Neural cell (in vitro differentiated cells): ENCODE data around the gene CHTF8. TPM values are rescaled to one million over a fixed set of nuclear protein-coding genes. Genes with fewer than 3 reads are reported as not detected.

ENCODE experiments used
- H2AFZ ChIP-seq: fragments of 200-600, 300-800 bp; sonication (generic), shearing (Covaris generic); 2 replicates; pipeline ENCODE4 v1.6.0; 2014; ENCODE audit warnings: low read depth, mild to moderate bottlenecking, antibody characterized with exemption, low read length, moderate library complexity
- H3F3A ChIP-seq: fragments of 200-600 bp; shearing (Covaris generic); 2 replicates; pipeline ENCODE4 v1.6.1; 2016; ENCODE audit warnings: mild to moderate bottlenecking, moderate library complexity, mixed read lengths, antibody characterized with exemption, low read length; ENCODE audit not compliant: insufficient read depth, poor library complexity, severe bottlenecking
- H3K27ac ChIP-seq: fragments of 200-600, 300-800 bp; sonication (generic), shearing (Covaris generic); 2 replicates; pipeline ENCODE4 v1.5.1; 2014; ENCODE audit warnings: mild to moderate bottlenecking, low read length, moderate library complexity
- H3K27me3 ChIP-seq: fragments of 300-800, 200-600 bp; sonication (generic), shearing (Covaris generic); 2 replicates; pipeline ENCODE4 v1.6.0; 2014; ENCODE audit warnings: mild to moderate bottlenecking, low read depth, low read length, moderate library complexity; ENCODE audit not compliant: insufficient read depth
- H3K36me3 ChIP-seq: fragments of 300-800, 200-600 bp; sonication (generic), shearing (Covaris generic); 2 replicates; pipeline ENCODE4 v1.5.1; 2014; ENCODE audit warnings: mild to moderate bottlenecking, antibody characterized with exemption, low read length, moderate library complexity; ENCODE audit not compliant: insufficient read depth
- H3K4me2 ChIP-seq: fragments of 300-800, 200-600 bp; sonication (generic), shearing (Covaris generic); 2 replicates; pipeline ENCODE4 v1.6.0; 2014; ENCODE audit warnings: mild to moderate bottlenecking, low read length
- H3K4me3 ChIP-seq: fragments of 300-800, 200-600 bp; sonication (generic), shearing (Covaris generic); 2 replicates; pipeline ENCODE4 v1.5.1; 2014; ENCODE audit warnings: mild to moderate bottlenecking, low read length, moderate library complexity
- H3K79me2 ChIP-seq: fragments of 200-600 bp; shearing (Covaris generic); replicated peaks from 2 replicates; pipeline ENCODE4 v1.6.0; 2014; ENCODE audit warnings: mild to moderate bottlenecking, low read length, moderate library complexity; ENCODE audit not compliant: insufficient read depth
- H3K9ac ChIP-seq: fragments of 300-800, 200-600 bp; sonication (generic), shearing (Covaris generic); 2 replicates; pipeline ENCODE4 v1.6.1; 2016; ENCODE audit warnings: mild to moderate bottlenecking, low read length, mixed read lengths
- H3K9me2 ChIP-seq: fragments of 200-600 bp; shearing (Covaris generic); 2 replicates; pipeline ENCODE4 v1.6.1; 2016; ENCODE audit warnings: mild to moderate bottlenecking, low read length, mixed read lengths; ENCODE audit not compliant: insufficient read depth
- H3K9me3 ChIP-seq: fragments of 200-600, 300-800 bp; sonication (generic), shearing (Covaris generic); 2 replicates; pipeline ENCODE4 v1.6.1; 2016; ENCODE audit warnings: mild to moderate bottlenecking, mixed run types, low read length, moderate library complexity, mixed read lengths
- H4K20me1 ChIP-seq: fragments of 200-600 bp; shearing (Covaris generic); 2 replicates; pipeline ENCODE4 v1.6.1; 2016; ENCODE audit warnings: mild to moderate bottlenecking, mixed run types; ENCODE audit not compliant: insufficient read depth
- EP300 ChIP-seq: fragments of 450-650 bp; conservative IDR thresholded peaks from 2 replicates; pipeline ENCODE4 v1.6.1; 2014; ENCODE audit warnings: antibody characterized with exemption, mild to moderate bottlenecking, moderate library complexity; ENCODE audit not compliant: poor library complexity, severe bottlenecking
- EZH2 ChIP-seq: fragments of 200-600, 300-800 bp; shearing (Covaris generic), sonication (generic); IDR thresholded peaks from 2 replicates; pipeline ENCODE4 v1.6.1; 2014; ENCODE audit warnings: antibody characterized with exemption, low read length, borderline replicate concordance, mild to moderate bottlenecking; ENCODE audit not compliant: insufficient read depth, poor library complexity, severe bottlenecking
- MXI1 ChIP-seq: fragments of 450-650 bp; conservative IDR thresholded peaks from 2 replicates; pipeline ENCODE4 v1.6.1; 2014; ENCODE audit warnings: antibody characterized with exemption, mild to moderate bottlenecking; ENCODE audit not compliant: poor library complexity, severe bottlenecking
- POLR2AphosphoS5 ChIP-seq: IDR thresholded peaks from 2 replicates; pipeline ENCODE4 v1.6.1; 2012
- RAD21 ChIP-seq: fragments of 450-650 bp; conservative IDR thresholded peaks from 2 replicates; pipeline ENCODE4 v1.6.1; 2014; ENCODE audit warnings: antibody characterized with exemption, mild to moderate bottlenecking, moderate library complexity
- SMC3 ChIP-seq: fragments of 450-650 bp; conservative IDR thresholded peaks from 2 replicates; pipeline ENCODE4 v1.6.1; 2014; ENCODE audit warnings: antibody characterized with exemption, mild to moderate bottlenecking, moderate library complexity; ENCODE audit not compliant: poor library complexity
- TAF1 ChIP-seq: IDR thresholded peaks from 2 replicates; pipeline ENCODE4 v1.6.1; 2012; ENCODE audit warnings: low read depth
- polyA plus RNA-seq: library from polyadenylated mRNA; depleted of rRNA; stranded (reverse); fragments of >200 nt; gene quantifications from 2 replicates; pipeline ENCODE4 v1.2.3, GENCODE V29; 2014
- TF ChIP-seq, protein P1 (sequence below): IDR thresholded peaks from 2 replicates; pipeline ENCODE4 v1.6.1; 2012; ENCODE audit warnings: borderline replicate concordance
- TF ChIP-seq, protein P2 (sequence below): fragments of 450-650 bp; IDR thresholded peaks from 2 replicates; pipeline ENCODE4 v1.5.1; 2014; ENCODE audit warnings: antibody characterized with exemption, mild to moderate bottlenecking, moderate library complexity; ENCODE audit not compliant: poor library complexity, severe bottlenecking

Gene CHTF8
- polyA plus RNA-seq, 1 donor from 2014 or later = 109 TPM

DNA sequence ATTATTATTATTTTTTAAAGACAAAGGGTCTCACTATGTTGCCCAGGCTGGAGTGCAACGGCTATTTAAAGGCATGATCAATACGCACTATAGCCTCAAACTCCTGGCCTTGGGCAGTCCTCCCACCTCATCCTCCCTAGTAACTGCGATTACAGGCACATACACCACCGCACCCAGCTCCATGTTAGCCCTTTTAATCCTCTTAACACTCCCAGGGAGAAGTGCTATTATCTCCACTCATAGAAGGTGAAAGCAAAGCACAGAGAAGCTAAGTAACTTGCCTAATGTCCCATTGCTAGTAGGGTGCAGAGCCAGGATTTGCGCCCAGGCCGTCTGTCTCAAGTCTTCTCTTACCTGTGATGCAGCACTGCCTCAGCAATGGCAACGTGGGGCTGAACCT lies 22.0 kb downstream of the CHTF8 start:
- Histone ChIP-seq H3K4me2 (no peak overlapping the region), H3K9ac (no peak overlapping the region), H3K4me3 (no peak overlapping the region), H3K79me2 (peaks cover 45% of the 10 kb centered on the region), H3F3A (peaks cover 3% of the 10 kb centered on the region), H3K27ac (no peak overlapping the region), H3K9me2 (no peaks in the 10 kb centered on the region), H4K20me1 (no peaks in the 10 kb centered on the region), H3K27me3 (no peaks in the 10 kb centered on the region), H3K36me3 (peaks cover 9% of the 10 kb centered on the region), H3K9me3 (no peaks in the 10 kb centered on the region), H2AFZ (no peak overlapping the region)
- TF ChIP-seq EP300 (no peak), SMC3 (no peak), TAF1 (no peak), EZH2 (no peak), RAD21 (no peak), POLR2AphosphoS5 (no peak), MXI1 (no peak)
- TF ChIP-seq, protein P1, sequence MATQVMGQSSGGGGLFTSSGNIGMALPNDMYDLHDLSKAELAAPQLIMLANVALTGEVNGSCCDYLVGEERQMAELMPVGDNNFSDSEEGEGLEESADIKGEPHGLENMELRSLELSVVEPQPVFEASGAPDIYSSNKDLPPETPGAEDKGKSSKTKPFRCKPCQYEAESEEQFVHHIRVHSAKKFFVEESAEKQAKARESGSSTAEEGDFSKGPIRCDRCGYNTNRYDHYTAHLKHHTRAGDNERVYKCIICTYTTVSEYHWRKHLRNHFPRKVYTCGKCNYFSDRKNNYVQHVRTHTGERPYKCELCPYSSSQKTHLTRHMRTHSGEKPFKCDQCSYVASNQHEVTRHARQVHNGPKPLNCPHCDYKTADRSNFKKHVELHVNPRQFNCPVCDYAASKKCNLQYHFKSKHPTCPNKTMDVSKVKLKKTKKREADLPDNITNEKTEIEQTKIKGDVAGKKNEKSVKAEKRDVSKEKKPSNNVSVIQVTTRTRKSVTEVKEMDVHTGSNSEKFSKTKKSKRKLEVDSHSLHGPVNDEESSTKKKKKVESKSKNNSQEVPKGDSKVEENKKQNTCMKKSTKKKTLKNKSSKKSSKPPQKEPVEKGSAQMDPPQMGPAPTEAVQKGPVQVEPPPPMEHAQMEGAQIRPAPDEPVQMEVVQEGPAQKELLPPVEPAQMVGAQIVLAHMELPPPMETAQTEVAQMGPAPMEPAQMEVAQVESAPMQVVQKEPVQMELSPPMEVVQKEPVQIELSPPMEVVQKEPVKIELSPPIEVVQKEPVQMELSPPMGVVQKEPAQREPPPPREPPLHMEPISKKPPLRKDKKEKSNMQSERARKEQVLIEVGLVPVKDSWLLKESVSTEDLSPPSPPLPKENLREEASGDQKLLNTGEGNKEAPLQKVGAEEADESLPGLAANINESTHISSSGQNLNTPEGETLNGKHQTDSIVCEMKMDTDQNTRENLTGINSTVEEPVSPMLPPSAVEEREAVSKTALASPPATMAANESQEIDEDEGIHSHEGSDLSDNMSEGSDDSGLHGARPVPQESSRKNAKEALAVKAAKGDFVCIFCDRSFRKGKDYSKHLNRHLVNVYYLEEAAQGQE = no peak
- TF ChIP-seq, protein P2, sequence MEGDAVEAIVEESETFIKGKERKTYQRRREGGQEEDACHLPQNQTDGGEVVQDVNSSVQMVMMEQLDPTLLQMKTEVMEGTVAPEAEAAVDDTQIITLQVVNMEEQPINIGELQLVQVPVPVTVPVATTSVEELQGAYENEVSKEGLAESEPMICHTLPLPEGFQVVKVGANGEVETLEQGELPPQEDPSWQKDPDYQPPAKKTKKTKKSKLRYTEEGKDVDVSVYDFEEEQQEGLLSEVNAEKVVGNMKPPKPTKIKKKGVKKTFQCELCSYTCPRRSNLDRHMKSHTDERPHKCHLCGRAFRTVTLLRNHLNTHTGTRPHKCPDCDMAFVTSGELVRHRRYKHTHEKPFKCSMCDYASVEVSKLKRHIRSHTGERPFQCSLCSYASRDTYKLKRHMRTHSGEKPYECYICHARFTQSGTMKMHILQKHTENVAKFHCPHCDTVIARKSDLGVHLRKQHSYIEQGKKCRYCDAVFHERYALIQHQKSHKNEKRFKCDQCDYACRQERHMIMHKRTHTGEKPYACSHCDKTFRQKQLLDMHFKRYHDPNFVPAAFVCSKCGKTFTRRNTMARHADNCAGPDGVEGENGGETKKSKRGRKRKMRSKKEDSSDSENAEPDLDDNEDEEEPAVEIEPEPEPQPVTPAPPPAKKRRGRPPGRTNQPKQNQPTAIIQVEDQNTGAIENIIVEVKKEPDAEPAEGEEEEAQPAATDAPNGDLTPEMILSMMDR = no peak

DNA sequence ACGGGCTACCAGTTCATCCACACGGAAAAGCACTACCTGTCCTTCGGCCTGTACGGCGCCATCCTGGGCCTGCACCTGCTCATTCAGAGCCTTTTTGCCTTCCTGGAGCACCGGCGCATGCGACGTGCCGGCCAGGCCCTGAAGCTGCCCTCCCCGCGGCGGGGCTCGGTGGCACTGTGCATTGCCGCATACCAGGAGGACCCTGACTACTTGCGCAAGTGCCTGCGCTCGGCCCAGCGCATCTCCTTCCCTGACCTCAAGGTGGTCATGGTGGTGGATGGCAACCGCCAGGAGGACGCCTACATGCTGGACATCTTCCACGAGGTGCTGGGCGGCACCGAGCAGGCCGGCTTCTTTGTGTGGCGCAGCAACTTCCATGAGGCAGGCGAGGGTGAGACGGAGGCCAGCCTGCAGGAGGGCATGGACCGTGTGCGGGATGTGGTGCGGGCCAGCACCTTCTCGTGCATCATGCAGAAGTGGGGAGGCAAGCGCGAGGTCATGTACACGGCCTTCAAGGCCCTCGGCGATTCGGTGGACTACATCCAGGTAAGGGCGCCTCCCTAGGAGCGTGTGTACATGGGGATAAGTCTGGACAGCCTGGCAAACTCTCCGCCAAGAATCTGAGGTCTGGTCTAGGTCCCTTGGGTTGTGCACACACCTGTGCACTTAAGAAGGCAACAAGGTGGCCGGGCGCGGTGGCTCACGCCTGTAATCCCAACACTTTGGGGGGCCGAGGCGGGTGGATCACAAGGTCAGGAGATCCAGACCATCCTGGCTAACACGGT lies 22.7 kb downstream of the CHTF8 start:
- Histone ChIP-seq H3K9ac (peak overlapping the region; percentile 85), H3K9me2 (no peaks in the 10 kb centered on the region), H3K36me3 (peaks cover 9% of the 10 kb centered on the region), H4K20me1 (no peaks in the 10 kb centered on the region), H3K4me3 (peak overlapping the region; percentile 97), H3K27me3 (no peaks in the 10 kb centered on the region), H3F3A (peaks cover 3% of the 10 kb centered on the region), H3K79me2 (peaks cover 45% of the 10 kb centered on the region), H3K4me2 (no peak overlapping the region), H3K9me3 (no peaks in the 10 kb centered on the region), H3K27ac (no peak overlapping the region), H2AFZ (no peak overlapping the region)
- TF ChIP-seq EP300 (no peak), EZH2 (no peak), SMC3 (no peak), MXI1 (no peak), RAD21 (no peak), POLR2AphosphoS5 (no peak), TAF1 (no peak)
- TF ChIP-seq, protein P1 = no peak
- TF ChIP-seq, protein P2 = no peak
